Measurements from ENCODE around the gene DACT3.
A peak's percentile ranks its signal among the peaks of the same experiment; 100 is the strongest.

Gene DACT3

GRCh38 chr19:46661020-46661731 lies at the start of gene DACT3:
Gene DACT3, minus strand, starts transcription at chr19:46661182. Its CDS starts 118 bp downstream, at chr19:46661064.
- DNase-seq, result peak; percentile 99

GRCh38 chr19:46710687-46711086 lies 49.7 kb upstream of the DACT3 start:
- no peak for DNase-seq

- peak in 1 of 2 experiments; percentile 17 for DNase-seq
Measured at GRCh38 chr19:46704379-46705076, 43.5 kb upstream of the DACT3 start.

- no peak for DNase-seq
Measured at GRCh38 chr19:46700704-46701103, 39.7 kb upstream of the DACT3 start.

- DNase-seq, result no peak
Measured at GRCh38 chr19:46698395-46699321, 37.7 kb upstream of the DACT3 start.

GRCh38 chr19:46697204-46697960 lies 36.4 kb upstream of the DACT3 start:
- no peak for DNase-seq

- DNase-seq, result no peak
Measured at GRCh38 chr19:46696866-46697203, 35.9 kb upstream of the DACT3 start.

GRCh38 chr19:46696052-46696451 lies 35.1 kb upstream of the DACT3 start:
- DNase-seq, result no peak

- DNase-seq, result no peak
Measured at GRCh38 chr19:46693760-46694159, 32.8 kb upstream of the DACT3 start.

- no peak for DNase-seq
Measured at GRCh38 chr19:46692918-46693722, 32.1 kb upstream of the DACT3 start.

GRCh38 chr19:46691948-46692347 lies 31.0 kb upstream of the DACT3 start:
- no peak for DNase-seq

GRCh38 chr19:46691104-46691503 lies 30.1 kb upstream of the DACT3 start:
- no peak for DNase-seq

GRCh38 chr19:46689358-46689757 lies 28.4 kb upstream of the DACT3 start:
- no peak for DNase-seq

GRCh38 chr19:46687438-46688145 lies 26.6 kb upstream of the DACT3 start:
- no peak for DNase-seq

- no peak for DNase-seq
Measured at GRCh38 chr19:46685189-46685588, 24.2 kb upstream of the DACT3 start.

GRCh38 chr19:46678110-46678732 lies 17.2 kb upstream of the DACT3 start:
- DNase-seq, result no peak

GRCh38 chr19:46674416-46675178 lies 13.6 kb upstream of the DACT3 start:
- DNase-seq, result no peak

- DNase-seq, result no peak
Measured at GRCh38 chr19:46670813-46671212, 9.8 kb upstream of the DACT3 start.

GRCh38 chr19:46668662-46669061 lies 7.7 kb upstream of the DACT3 start:
- no peak for DNase-seq

GRCh38 chr19:46665072-46665471 lies 4.1 kb upstream of the DACT3 start:
- no peak for DNase-seq

Data from SHP77 (cell line).